ENCODE data around the gene GREB1L. TPM values are rescaled to one million over a fixed set of nuclear protein-coding genes. Genes with fewer than 3 reads are reported as not detected.

The GREB1L gene
- total and polyA plus RNA-seq, 2 donors (not counting 3 experiments of a cell fraction or from before 2014, with no cell fraction given): 0.22 to 0.41 TPM

DNA sequence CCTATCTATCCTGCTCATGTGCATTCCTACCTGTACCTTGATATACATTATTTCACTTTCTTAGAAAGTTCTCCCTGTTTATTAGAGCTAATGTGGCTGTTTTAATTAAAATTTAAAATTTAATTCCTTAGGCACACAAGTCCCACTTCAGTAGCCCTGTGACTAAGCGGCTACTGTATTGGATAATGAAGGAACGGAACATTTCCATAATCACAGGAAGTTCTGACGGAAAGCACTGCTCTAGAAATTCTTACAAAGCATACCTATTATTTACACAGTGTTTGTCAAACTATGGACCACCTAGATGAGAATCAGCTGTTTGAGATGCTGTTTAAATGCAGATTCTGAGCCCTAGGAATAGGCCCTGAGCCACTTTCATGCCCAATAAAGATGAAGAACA, 13.2 kb downstream of the GREB1L start:
- H3K9me3 ChIP-seq (replicated peaks; ENCODE audit: control insufficient read depth, insufficient read depth, low read length): no peaks in the 10 kb centered on the region
- no peak overlapping the region for H3K9ac ChIP-seq (replicated peaks; ENCODE audit: extremely low read depth, insufficient read depth, low read length)
- H3K27me3 ChIP-seq (ENCODE audit: control insufficient read depth in 2 of 2, insufficient read depth in 2 of 2, low read length in 2 of 2): peaks cover 0 to 15% of the 10 kb centered on the region in 2 experiments
- FAIRE-seq (no peak), DNase-seq (ENCODE audit: low read depth, low spot score) (no peak)
- dilution Hi-C loops (cut with MboI; ENCODE audit: extremely low pct_ligation_motif_present, low sequenced_read_pairs) (no loop called here), intact Hi-C loops (cut with micrococcal nuclease) (no loop called here)
- no peaks in the 10 kb centered on the region for H3K36me3 ChIP-seq (ENCODE audit: control insufficient read depth in 2 of 2, extremely low read depth in 1 of 2, insufficient read depth in 2 of 2, low read length in 2 of 2)
- H3K9me1 ChIP-seq (replicated peaks; ENCODE audit: control insufficient read depth, extremely low read depth, insufficient read depth, low read length): no peaks in the 10 kb centered on the region
- no peak overlapping the region for H3K4me2 ChIP-seq (ENCODE audit: insufficient read depth, low read length)
- H3K27ac ChIP-seq (ENCODE audit: insufficient read depth, low read depth, low read length): no peak overlapping the region
- POLR2A ChIA-PET: no interaction called here
- CTCF ChIA-PET: no interaction called here
- H4K20me1 ChIP-seq (replicated peaks; ENCODE audit: control insufficient read depth, extremely low read depth, insufficient read depth, low read length): no peaks in the 10 kb centered on the region
- H3K4me1 ChIP-seq (ENCODE audit: control insufficient read depth, extremely low read depth, insufficient read depth, low read length): no peaks in the 10 kb centered on the region
- H3K4me3 ChIP-seq (replicated peaks in 1 of 3; ENCODE audit: insufficient read depth in 1 of 3, low read depth in 1 of 3, low read length in 3 of 3): no peak overlapping the region
- no peaks in the 10 kb centered on the region for H3K79me2 ChIP-seq (ENCODE audit: control insufficient read depth, insufficient read depth, low read length)
- no TSS peak for BruUV-seq (replicated peaks)
- H2AFZ ChIP-seq (ENCODE audit: low read depth, low read length): no peak overlapping the region
- TF ChIP-seq POLR2A (IDR thresholded peaks at IDR 0.05; ENCODE audit: low read depth, low read length) (no peak), GATA2 (IDR thresholded peaks at IDR 0.05; ENCODE audit: insufficient read depth, insufficient read length, low read depth, low read length) (no peak), MYC (IDR thresholded peaks at IDR 0.05; ENCODE audit: low read depth, low read length) (no peak), FOS (IDR thresholded peaks at IDR 0.05; ENCODE audit: borderline replicate concordance, insufficient read depth, low read length) (no peak), JUN (IDR thresholded peaks at IDR 0.05; ENCODE audit: borderline replicate concordance, insufficient read depth, insufficient read length, low read depth) (no peak), POLR2AphosphoS5 (IDR thresholded peaks at IDR 0.05; ENCODE audit: insufficient read depth, low read depth, low read length) (no peak), EZH2 (IDR thresholded peaks at IDR 0.05; ENCODE audit: borderline replicate concordance, low read depth, low read length, severe bottlenecking) (no peak)
- TF ChIP-seq, protein P1, sequence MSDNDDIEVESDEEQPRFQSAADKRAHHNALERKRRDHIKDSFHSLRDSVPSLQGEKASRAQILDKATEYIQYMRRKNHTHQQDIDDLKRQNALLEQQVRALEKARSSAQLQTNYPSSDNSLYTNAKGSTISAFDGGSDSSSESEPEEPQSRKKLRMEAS (IDR thresholded peaks at IDR 0.05; ENCODE audit: insufficient read depth, insufficient read length): no peak
- TF ChIP-seq, protein P2, sequence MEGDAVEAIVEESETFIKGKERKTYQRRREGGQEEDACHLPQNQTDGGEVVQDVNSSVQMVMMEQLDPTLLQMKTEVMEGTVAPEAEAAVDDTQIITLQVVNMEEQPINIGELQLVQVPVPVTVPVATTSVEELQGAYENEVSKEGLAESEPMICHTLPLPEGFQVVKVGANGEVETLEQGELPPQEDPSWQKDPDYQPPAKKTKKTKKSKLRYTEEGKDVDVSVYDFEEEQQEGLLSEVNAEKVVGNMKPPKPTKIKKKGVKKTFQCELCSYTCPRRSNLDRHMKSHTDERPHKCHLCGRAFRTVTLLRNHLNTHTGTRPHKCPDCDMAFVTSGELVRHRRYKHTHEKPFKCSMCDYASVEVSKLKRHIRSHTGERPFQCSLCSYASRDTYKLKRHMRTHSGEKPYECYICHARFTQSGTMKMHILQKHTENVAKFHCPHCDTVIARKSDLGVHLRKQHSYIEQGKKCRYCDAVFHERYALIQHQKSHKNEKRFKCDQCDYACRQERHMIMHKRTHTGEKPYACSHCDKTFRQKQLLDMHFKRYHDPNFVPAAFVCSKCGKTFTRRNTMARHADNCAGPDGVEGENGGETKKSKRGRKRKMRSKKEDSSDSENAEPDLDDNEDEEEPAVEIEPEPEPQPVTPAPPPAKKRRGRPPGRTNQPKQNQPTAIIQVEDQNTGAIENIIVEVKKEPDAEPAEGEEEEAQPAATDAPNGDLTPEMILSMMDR (IDR thresholded peaks at IDR 0.05; ENCODE audit: extremely low read depth in 1 of 2, insufficient read depth in 1 of 2, low read depth in 1 of 2, low read length in 2 of 2): no peak
